ENCODE measurements around the gene AGBL1.

The AGBL1 gene

GRCh38 chr15:86382341-86382740 lies 302.7 kb downstream of the AGBL1 start:
- TF ChIP-seq REST (IDR thresholded peaks at IDR 0.05; ENCODE audit: insufficient read depth in 1 of 2, low read depth in 2 of 2, low read length in 2 of 2) = no peak
- no peak for TF ChIP-seq TAF1 (IDR thresholded peaks at IDR 0.05; ENCODE audit: borderline replicate concordance, insufficient read depth, low read length)
- TF ChIP-seq SIN3A (IDR thresholded peaks at IDR 0.05; ENCODE audit: borderline replicate concordance, insufficient read depth, low read length) = no peak
- no peak for TF ChIP-seq FOXP2 (optimal IDR thresholded peaks at IDR 0.05; ENCODE audit: borderline replicate concordance, extremely low read depth, extremely low read length, insufficient read depth)
- no peak for TF ChIP-seq POLR2AphosphoS5 (IDR thresholded peaks at IDR 0.05; ENCODE audit: low read depth, low read length)

GRCh38 chr15:86383611-86384010 lies 303.9 kb downstream of the AGBL1 start:
- TF ChIP-seq POLR2AphosphoS5 (IDR thresholded peaks at IDR 0.05; ENCODE audit: low read depth, low read length) (no peak), TAF1 (IDR thresholded peaks at IDR 0.05; ENCODE audit: borderline replicate concordance, insufficient read depth, low read length) (no peak), SIN3A (IDR thresholded peaks at IDR 0.05; ENCODE audit: borderline replicate concordance, insufficient read depth, low read length) (no peak), FOXP2 (optimal IDR thresholded peaks at IDR 0.05; ENCODE audit: borderline replicate concordance, extremely low read depth, extremely low read length, insufficient read depth) (no peak), REST (IDR thresholded peaks at IDR 0.05; ENCODE audit: insufficient read depth in 1 of 2, low read depth in 2 of 2, low read length in 2 of 2) (no peak)

- no peak for TF ChIP-seq TAF1 (IDR thresholded peaks at IDR 0.05; ENCODE audit: borderline replicate concordance, insufficient read depth, low read length)
- no peak for TF ChIP-seq FOXP2 (optimal IDR thresholded peaks at IDR 0.05; ENCODE audit: borderline replicate concordance, extremely low read depth, extremely low read length, insufficient read depth)
- TF ChIP-seq REST (IDR thresholded peaks at IDR 0.05; ENCODE audit: insufficient read depth in 1 of 2, low read depth in 2 of 2, low read length in 2 of 2) = no peak
Measured at GRCh38 chr15:86384186-86384585, 304.5 kb downstream of the AGBL1 start.

- no peak for TF ChIP-seq SIN3A (IDR thresholded peaks at IDR 0.05; ENCODE audit: borderline replicate concordance, insufficient read depth, low read length)
- no peak for TF ChIP-seq TAF1 (IDR thresholded peaks at IDR 0.05; ENCODE audit: borderline replicate concordance, insufficient read depth, low read length)
- TF ChIP-seq POLR2AphosphoS5 (IDR thresholded peaks at IDR 0.05; ENCODE audit: low read depth, low read length) = no peak
- TF ChIP-seq REST (IDR thresholded peaks at IDR 0.05; ENCODE audit: insufficient read depth in 1 of 2, low read depth in 2 of 2, low read length in 2 of 2) = no peak
- TF ChIP-seq FOXP2 (optimal IDR thresholded peaks at IDR 0.05; ENCODE audit: borderline replicate concordance, extremely low read depth, extremely low read length, insufficient read depth) = no peak
Measured at GRCh38 chr15:86392296-86392695, 312.6 kb downstream of the AGBL1 start.

- no peak for TF ChIP-seq TAF1 (IDR thresholded peaks at IDR 0.05; ENCODE audit: borderline replicate concordance, insufficient read depth, low read length)
- TF ChIP-seq FOXP2 (optimal IDR thresholded peaks at IDR 0.05; ENCODE audit: borderline replicate concordance, extremely low read depth, extremely low read length, insufficient read depth) = no peak
- TF ChIP-seq REST (IDR thresholded peaks at IDR 0.05; ENCODE audit: insufficient read depth in 1 of 2, low read depth in 2 of 2, low read length in 2 of 2) = no peak
- TF ChIP-seq POLR2AphosphoS5 (IDR thresholded peaks at IDR 0.05; ENCODE audit: low read depth, low read length) = no peak
- no peak for TF ChIP-seq SIN3A (IDR thresholded peaks at IDR 0.05; ENCODE audit: borderline replicate concordance, insufficient read depth, low read length)
Measured at GRCh38 chr15:86392874-86393273, 313.2 kb downstream of the AGBL1 start.

Data from PFSK-1 (cell line).